GM12865 (cell line): Measurements from ENCODE around the gene PSMB9.

Source experiments
- DNase-seq: peaks from one replicate; pipeline ENCODE4 v3.0.0; 2010; ENCODE audit warnings: low read depth
- H3K4me3 ChIP-seq: 2 replicates; pipeline ENCODE4 v1.5.1; 2011; ENCODE audit warnings: mild to moderate bottlenecking, low read depth, low read length, control low read depth
- TF ChIP-seq, protein P1 (sequence below): IDR thresholded peaks from 2 replicates; pipeline ENCODE4 v1.5.1; 2011; ENCODE audit warnings: low read length, control low read depth, low read depth, inconsistent platforms; ENCODE audit not compliant: insufficient read depth; ENCODE audit errors: missing control alignments

PSMB9 gene

DNA sequence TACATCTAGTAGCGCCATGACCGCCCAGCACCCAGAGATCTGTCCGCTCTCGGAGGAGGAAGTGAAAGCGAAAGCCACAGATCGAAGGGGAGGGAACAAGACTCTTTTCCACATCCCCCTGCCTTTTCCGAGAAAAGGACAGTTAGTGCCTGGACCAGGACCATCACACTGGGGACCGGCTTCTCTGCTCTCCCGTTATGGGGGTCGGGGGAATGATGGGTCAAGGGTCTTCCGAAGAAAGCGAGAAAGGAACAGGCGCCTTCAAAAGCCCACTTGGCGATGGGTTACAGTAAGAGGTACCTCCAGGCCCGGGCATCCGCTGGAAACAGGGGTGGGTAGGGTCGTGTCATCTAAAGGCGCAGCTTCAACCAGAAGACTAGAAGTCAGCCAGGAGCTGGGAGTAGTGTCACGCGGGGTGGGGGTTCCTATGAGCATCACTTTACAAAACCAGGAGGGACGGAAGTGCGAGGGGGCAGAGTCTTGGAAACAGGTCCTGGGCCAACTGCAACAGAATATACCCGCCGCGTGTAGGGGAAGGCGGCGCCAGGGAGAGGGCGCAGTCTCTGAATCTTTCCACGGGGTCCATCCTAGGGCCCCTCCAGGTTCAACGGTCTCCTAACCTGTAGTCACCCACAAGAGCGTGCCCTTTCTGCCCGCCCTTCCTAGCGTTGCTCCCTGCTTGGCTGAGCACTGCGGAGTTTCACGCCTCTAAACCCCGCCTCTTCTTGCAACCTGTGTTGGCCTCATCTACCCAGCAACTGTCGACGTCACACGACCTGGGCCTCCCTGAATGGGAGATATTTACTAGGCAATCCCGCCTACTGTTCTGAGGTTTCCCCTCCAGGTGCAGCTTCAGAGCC lies 9.8 kb upstream of the PSMB9 start, which contains the start of gene PSMB8:
Gene PSMB8, minus strand, starts transcription at position 69 of the 860 bp plus-strand sequence. Its CDS starts 51 bp downstream, at position 18.
- peak; percentile 98 for DNase-seq
- TF ChIP-seq, protein P1, sequence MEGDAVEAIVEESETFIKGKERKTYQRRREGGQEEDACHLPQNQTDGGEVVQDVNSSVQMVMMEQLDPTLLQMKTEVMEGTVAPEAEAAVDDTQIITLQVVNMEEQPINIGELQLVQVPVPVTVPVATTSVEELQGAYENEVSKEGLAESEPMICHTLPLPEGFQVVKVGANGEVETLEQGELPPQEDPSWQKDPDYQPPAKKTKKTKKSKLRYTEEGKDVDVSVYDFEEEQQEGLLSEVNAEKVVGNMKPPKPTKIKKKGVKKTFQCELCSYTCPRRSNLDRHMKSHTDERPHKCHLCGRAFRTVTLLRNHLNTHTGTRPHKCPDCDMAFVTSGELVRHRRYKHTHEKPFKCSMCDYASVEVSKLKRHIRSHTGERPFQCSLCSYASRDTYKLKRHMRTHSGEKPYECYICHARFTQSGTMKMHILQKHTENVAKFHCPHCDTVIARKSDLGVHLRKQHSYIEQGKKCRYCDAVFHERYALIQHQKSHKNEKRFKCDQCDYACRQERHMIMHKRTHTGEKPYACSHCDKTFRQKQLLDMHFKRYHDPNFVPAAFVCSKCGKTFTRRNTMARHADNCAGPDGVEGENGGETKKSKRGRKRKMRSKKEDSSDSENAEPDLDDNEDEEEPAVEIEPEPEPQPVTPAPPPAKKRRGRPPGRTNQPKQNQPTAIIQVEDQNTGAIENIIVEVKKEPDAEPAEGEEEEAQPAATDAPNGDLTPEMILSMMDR: no peak
- peak within 1 kb of the TSS; percentile 96 for H3K4me3 ChIP-seq

DNA sequence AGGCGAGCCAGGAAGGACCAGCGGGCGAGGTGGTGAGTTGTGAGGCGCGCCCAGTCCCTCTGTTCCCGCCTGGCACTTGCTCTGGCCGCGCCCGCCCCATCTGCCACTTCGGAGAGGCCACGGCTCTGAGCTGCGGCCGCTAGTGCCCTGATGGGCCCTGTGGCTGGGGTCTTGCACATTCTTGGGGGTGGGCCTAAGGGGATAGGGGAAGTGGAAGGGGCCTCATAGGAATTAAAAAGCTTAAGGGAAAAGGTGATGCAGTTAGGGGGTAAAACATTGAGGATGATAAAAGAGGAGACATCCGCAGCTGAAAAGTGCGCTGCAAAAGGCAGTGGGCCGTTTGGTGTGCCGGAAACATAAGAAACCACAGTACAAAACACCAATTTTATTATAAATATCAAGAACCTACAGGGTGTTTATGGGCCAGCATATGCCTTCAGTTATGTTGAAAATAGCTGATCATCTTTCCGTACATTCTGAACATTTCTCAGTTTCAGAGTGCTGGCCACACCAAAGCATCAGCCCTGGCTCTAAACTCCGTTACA lies 9.1 kb upstream of the PSMB9 start:
- TF ChIP-seq, protein P1: no peak
- peak overlapping the region; percentile 96 for H3K4me3 ChIP-seq
- DNase-seq: no peak

DNA sequence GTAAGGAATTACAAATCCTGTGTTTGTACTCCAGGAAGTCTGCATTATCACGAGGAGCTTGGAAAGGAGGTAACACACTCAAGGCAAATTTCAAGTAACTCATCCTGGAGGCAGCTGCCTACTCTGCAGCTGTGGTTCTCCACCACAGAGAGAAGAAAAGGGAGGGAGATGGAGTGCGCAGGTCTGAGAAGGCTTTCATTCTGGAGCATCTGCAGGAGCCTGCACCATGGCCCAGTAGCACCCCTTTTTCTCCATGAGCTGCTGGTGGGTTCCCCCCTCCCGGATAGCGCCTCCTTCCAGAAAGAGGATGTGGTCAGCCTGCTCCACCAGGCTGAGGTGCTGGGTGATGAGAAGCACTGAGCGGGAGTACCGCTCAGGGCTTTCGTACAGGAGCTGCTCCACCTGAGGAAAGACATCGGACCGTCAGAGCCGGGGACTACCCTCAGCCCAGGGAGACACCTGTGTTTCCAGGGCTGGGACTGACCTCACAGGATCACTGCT lies 8.6 kb upstream of the PSMB9 start:
- DNase-seq: peak; percentile 75
- H3K4me3 ChIP-seq: peak overlapping the region; percentile 96
- TF ChIP-seq, protein P1: no peak

DNA sequence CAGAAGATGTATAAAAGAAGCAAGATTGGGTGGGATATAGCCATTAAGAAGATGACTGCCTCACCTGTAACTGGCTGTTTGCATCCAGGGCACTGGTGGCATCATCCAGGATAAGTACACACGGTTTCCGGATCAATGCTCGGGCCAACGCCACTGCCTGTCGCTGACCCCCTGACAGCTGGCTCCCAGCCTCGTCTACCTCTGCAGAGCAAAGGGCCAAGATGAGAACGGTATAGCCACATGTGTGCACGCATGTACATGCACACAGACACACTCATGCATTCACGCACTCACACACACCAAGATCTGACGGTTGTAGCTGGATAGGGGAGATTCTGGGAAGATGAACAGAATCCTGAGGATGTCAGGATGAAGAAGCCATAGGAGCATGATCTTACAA lies 7.0 kb upstream of the PSMB9 start:
- DNase-seq: no peak
- TF ChIP-seq, protein P1: no peak
- H3K4me3 ChIP-seq: 0 out of 2 replicates have a peak overlapping the region, but pooled peaks have one; percentile 96

DNA sequence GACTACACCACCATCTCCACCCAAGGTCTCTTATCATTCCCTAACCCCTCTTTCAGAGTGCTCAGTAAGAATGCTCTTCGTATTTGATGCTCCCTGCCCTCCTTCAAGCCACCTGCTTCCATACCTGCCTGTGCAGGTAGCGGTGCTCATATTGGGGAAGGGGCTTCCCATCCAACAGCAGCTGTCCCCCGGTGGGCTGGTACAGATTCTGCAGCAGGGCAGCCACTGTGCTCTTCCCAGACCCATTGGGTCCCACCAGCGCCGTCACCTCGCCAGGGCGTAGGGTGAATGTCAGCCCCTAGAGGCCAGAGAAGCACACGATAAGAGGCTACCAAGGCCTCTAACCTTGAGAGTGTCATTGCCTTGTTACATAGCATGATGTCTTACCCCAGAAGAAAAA lies 6.2 kb upstream of the PSMB9 start:
- TF ChIP-seq, protein P1: no peak
- DNase-seq: no peak
- no peak overlapping the region for H3K4me3 ChIP-seq

DNA sequence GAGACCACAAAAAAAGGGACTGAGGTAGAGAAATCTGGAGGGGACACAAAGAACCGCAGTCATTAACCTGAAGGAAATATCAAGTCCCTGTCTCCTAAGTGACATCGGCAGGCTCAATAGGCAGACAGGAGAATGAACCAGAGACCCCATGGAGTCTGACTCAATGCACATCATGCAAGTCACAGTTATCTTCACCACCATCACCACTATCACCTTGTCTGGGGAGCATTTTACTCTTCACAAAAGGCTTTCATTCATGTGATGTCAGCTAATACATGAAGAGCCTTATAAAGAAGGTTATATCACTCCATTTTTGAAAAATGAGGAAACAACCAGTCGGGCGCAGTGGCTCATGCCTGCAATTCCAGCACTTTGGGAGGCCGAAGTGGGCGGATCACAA lies 4.9 kb upstream of the PSMB9 start:
- TF ChIP-seq, protein P1: no peak
- no peak for DNase-seq
- H3K4me3 ChIP-seq: no peak overlapping the region
